HepG2 (cell line): ENCODE measurements around the gene SEC14L2. TPM values are rescaled to one million over a fixed set of nuclear protein-coding genes. Genes with fewer than 3 reads are reported as not detected.

ENCODE experiments used
- ATAC-seq: fragments of 200-7000 bp; cut with Tn5 transposase; 3 replicates; pipeline ENCODE4 v1.9.1; 2020; ENCODE audit warnings: mild to moderate bottlenecking, moderate library complexity
- BruUV-seq: library from RNA; stranded (reverse); fragments of 400-500 nt; replicated peaks from 2 replicates; lab custom pipeline; 2021; lab: Mats Ljungman, UMichigan
- CTCF ChIA-PET: fragments of 300-600 bp; formaldehyde crosslinking; extraction: SDS; loops from one replicate; lab custom pipeline; 2021; ENCODE audit warnings: low total read pairs, inconsistent platforms, low intra/inter-chr PET ratio; lab: Yijun Ruan, JAX
- POLR2A ChIA-PET: fragments of 350-600 bp; sonication (Branson Sonifier 250); formaldehyde crosslinking; loops from one replicate; lab custom pipeline; 2020; ENCODE audit warnings: antibody characterized with exemption, inconsistent platforms; lab: Yijun Ruan, JAX
- DNase-seq: peaks from one replicate; pipeline ENCODE4 v3.0.0-alpha.2; 2015; ENCODE audit warnings: low spot score
- FAIRE-seq: peaks from 3 replicates; lab custom pipeline; 2011; peaks lifted over from hg19 to GRCh38; lab: Jason Lieb, UNC
- H2AFZ ChIP-seq: one replicate; pipeline ENCODE4 v1.6.1; 2011; ENCODE audit warnings: low read length, inconsistent platforms
- H3K27ac ChIP-seq: fragments of 300-600 bp; 3 replicates; pipeline ENCODE4 v1.8.0; 2011; ENCODE audit warnings: mixed run types, mild to moderate bottlenecking, mixed read lengths, low read length, inconsistent platforms; ENCODE audit not compliant: insufficient read depth; ENCODE audit errors: extremely low read length
- H3K27me3 ChIP-seq, 2 experiments: fragments of 200-600 bp in 1 of 2; 2 replicates in 1 of 2; 3 replicates in 1 of 2; pipeline versions ENCODE4 v1.6.0 to v1.8.0; 2011; ENCODE audit warnings: low read length in 2 of 2, mild to moderate bottlenecking in 2 of 2, moderate library complexity in 2 of 2, inconsistent platforms in 1 of 2; ENCODE audit not compliant: insufficient read depth in 2 of 2, control insufficient read depth in 1 of 2
- H3K36me3 ChIP-seq, 2 experiments: fragments of 200-600 bp in 1 of 2; replicated peaks in 1 of 2; 2 replicates in 1 of 2; 3 replicates in 1 of 2; pipeline versions ENCODE4 v1.5.1 to v1.8.0; 2011; ENCODE audit warnings: low read length in 2 of 2, inconsistent platforms in 1 of 2; ENCODE audit not compliant: insufficient read depth in 2 of 2, control insufficient read depth in 1 of 2
- H3K4me1 ChIP-seq: 2 replicates; pipeline ENCODE4 v1.5.1; 2012; ENCODE audit warnings: low read length, inconsistent platforms; ENCODE audit not compliant: insufficient read depth
- H3K4me2 ChIP-seq: 2 replicates; pipeline ENCODE4 v1.6.0; 2011; ENCODE audit warnings: low read depth, low read length, inconsistent platforms
- H3K4me3 ChIP-seq, 3 experiments: fragments of 200-600 bp in 1 of 3; sonication (generic), shearing (Covaris generic) in 1 of 3; replicated peaks in 1 of 3; 2 replicates each; pipeline ENCODE4 v1.5.1; 2011 to 2016; ENCODE audit warnings: low read length in 3 of 3, inconsistent platforms in 2 of 3, low read depth in 2 of 3, mild to moderate bottlenecking in 2 of 3, control low read depth in 1 of 3, mixed read lengths in 1 of 3; ENCODE audit not compliant: insufficient read depth in 1 of 3
- H3K79me2 ChIP-seq: one replicate; pipeline ENCODE4 v1.6.1; 2011; ENCODE audit warnings: low read length, inconsistent platforms; ENCODE audit not compliant: insufficient read depth
- H3K9ac ChIP-seq: 2 replicates; pipeline ENCODE4 v1.6.0; 2011; ENCODE audit warnings: mild to moderate bottlenecking, low read depth, low read length, inconsistent platforms; ENCODE audit not compliant: insufficient read depth
- H3K9me3 ChIP-seq: 2 replicates; pipeline ENCODE4 v1.5.1; 2012; ENCODE audit warnings: mild to moderate bottlenecking, low read length
- H4K20me1 ChIP-seq: 2 replicates; pipeline ENCODE4 v1.6.0; 2011; ENCODE audit warnings: inconsistent platforms, mild to moderate bottlenecking, low read length, moderate library complexity; ENCODE audit not compliant: insufficient read depth
- CENPT ChIP-seq: sonication (generic); formaldehyde crosslinking; IDR thresholded peaks from 2 replicates; pipeline ENCODE4 v1.8.0; 2022; ENCODE audit warnings: low read depth, mild to moderate bottlenecking, moderate library complexity, missing genetic modification reagents
- FOXM1 ChIP-seq: sonication (generic); formaldehyde crosslinking; IDR thresholded peaks from 2 replicates; pipeline ENCODE4 v1.5.0; 2020; ENCODE audit warnings: missing genetic modification reagents
- HCFC1 ChIP-seq: fragments of 150-350 bp; IDR thresholded peaks from 2 replicates; pipeline ENCODE4 v1.6.1; 2014; ENCODE audit warnings: low read depth, low read length
- HIVEP1 ChIP-seq: sonication (generic); formaldehyde crosslinking; IDR thresholded peaks from 2 replicates; pipeline ENCODE4 v1.4.0; 2020; ENCODE audit warnings: mild to moderate bottlenecking, missing genetic modification reagents
- IRF9 ChIP-seq: sonication (generic); formaldehyde crosslinking; IDR thresholded peaks from 2 replicates; pipeline ENCODE4 v1.8.0; 2022; ENCODE audit warnings: missing genetic modification reagents, mild to moderate bottlenecking, borderline replicate concordance
- NR2F1 ChIP-seq, 2 experiments: fragments of 450-650 bp in 1 of 2; formaldehyde crosslinking in 1 of 2; IDR thresholded peaks; 2 replicates each; pipeline versions ENCODE4 v1.5.0 to v1.6.1; 2016 to 2020; ENCODE audit warnings: mild to moderate bottlenecking in 1 of 2, missing compliant biosample characterization in 1 of 2, missing genetic modification reagents in 1 of 2, moderate library complexity in 1 of 2
- ONECUT2 ChIP-seq: sonication (generic); formaldehyde crosslinking; IDR thresholded peaks from 2 replicates; pipeline ENCODE4 v1.4.0; 2020; ENCODE audit warnings: missing genetic modification reagents
- RBAK ChIP-seq: sonication (generic); formaldehyde crosslinking; IDR thresholded peaks from 2 replicates; pipeline ENCODE4 v1.5.1; 2020; ENCODE audit warnings: mild to moderate bottlenecking, missing genetic modification reagents
- RXRB ChIP-seq: IDR thresholded peaks from 2 replicates; pipeline ENCODE4 v1.6.1; 2016; ENCODE audit warnings: borderline replicate concordance, missing genetic modification reagents, missing compliant biosample characterization
- SIX1 ChIP-seq: sonication (generic); formaldehyde crosslinking; IDR thresholded peaks from 2 replicates; pipeline ENCODE4 v1.4.0; 2020; ENCODE audit warnings: missing genetic modification reagents, borderline replicate concordance
- SP5 ChIP-seq: IDR thresholded peaks from 2 replicates; pipeline ENCODE4 v1.6.1; 2016; ENCODE audit warnings: low read depth, borderline replicate concordance
- THAP11 ChIP-seq: IDR thresholded peaks from 2 replicates; pipeline ENCODE4 v1.6.1; 2016; ENCODE audit warnings: missing biosample characterization, missing genetic modification reagents
- THRA ChIP-seq: sonication (generic); formaldehyde crosslinking; IDR thresholded peaks from 2 replicates; pipeline ENCODE4 v1.4.0; 2020; ENCODE audit warnings: missing genetic modification reagents, borderline replicate concordance
- ZNF276 ChIP-seq: sonication (generic); formaldehyde crosslinking; IDR thresholded peaks from 2 replicates; pipeline ENCODE4 v1.4.0; 2020; ENCODE audit warnings: mild to moderate bottlenecking, low read depth, missing genetic modification reagents
- ZNF281 ChIP-seq: sonication (generic); formaldehyde crosslinking; IDR thresholded peaks from 2 replicates; pipeline ENCODE4 v1.4.0; 2020; ENCODE audit warnings: missing genetic modification reagents, borderline replicate concordance
- ZNF552 ChIP-seq: sonication (generic); formaldehyde crosslinking; IDR thresholded peaks from 2 replicates; pipeline ENCODE4 v1.9.0; 2022; ENCODE audit warnings: missing genetic modification reagents, mild to moderate bottlenecking, borderline replicate concordance
- ZNF674 ChIP-seq: sonication (generic); formaldehyde crosslinking; IDR thresholded peaks from 2 replicates; pipeline ENCODE4 v1.5.0; 2020; ENCODE audit warnings: low read depth, mild to moderate bottlenecking, missing genetic modification reagents
- ZNF766 ChIP-seq: sonication (generic); formaldehyde crosslinking; IDR thresholded peaks from 2 replicates; pipeline ENCODE4 v1.5.0; 2020; ENCODE audit warnings: missing genetic modification reagents, borderline replicate concordance
- WGBS: methylation state at CpG from one replicate; pipeline ENCODE4 v1.1.6; 2017; ENCODE audit warnings: low lambda C conversion rate; 5-methylcytosine and 5-hydroxymethylcytosine counted together
- in situ Hi-C: cut with HindIII; loops from 2 replicates; pipeline ENCODE4 v1.10.0; 2017; ENCODE audit warnings: low pct_unique_long_range_greater_than_20kb; ENCODE audit not compliant: extremely low pct_ligation_motif_present
- intact Hi-C: fragments of 100-400 bp; cut with micrococcal nuclease; formaldehyde crosslinking; loops from one replicate; pipeline ENCODE4 v1.10.0; 2022; ENCODE audit not compliant: unreplicated experiment
- polyA plus RNA-seq, 8 experiments: library from polyadenylated mRNA; depleted of rRNA in 3 of 8; stranded (reverse) in 7 of 8; unstranded in 1 of 8; fragments of >200 nt; fragmentation: Illumina TruSeq in 4 of 8; extraction: Trizol in 4 of 8; gene quantifications; 2 replicates each; pipeline versions ENCODE4 v1.2.1 to v1.2.3, GENCODE V29; 2011 to 2016; ENCODE audit warnings: low read depth in 4 of 8, missing spikeins in 1 of 8, mixed read lengths in 1 of 8; ENCODE audit not compliant: insufficient read depth in 1 of 8
- total RNA-seq, 5 experiments: library from RNA; depleted of rRNA; stranded (reverse); fragments of >200 nt; fragmentation: Illumina TruSeq; extraction: Trizol; gene quantifications; 2 replicates each; pipeline ENCODE4 v1.2.3, GENCODE V29; 2016; ENCODE audit warnings: low read depth in 1 of 5

SEC14L2 gene
- total and polyA plus RNA-seq, 2 of the 13 experiments (the other 11 are each of a cell fraction or from before 2014, with no cell fraction given) = 4.1 to 5.1 TPM

GRCh38 chr22:30455075-30455840 is 58.4 kb downstream of the SEC14L2 start:
- Histone ChIP-seq H3K9ac (no peak overlapping the region), H3K4me3 (no peak overlapping the region), H3K36me3 (no peaks in the 10 kb centered on the region), H3K27ac (no peak overlapping the region), H2AFZ (no peak overlapping the region), H3K4me2 (no peak overlapping the region), H3K27me3 (peaks cover 0 to 4% of the 10 kb centered on the region in 2 experiments; a peak in 1 of 5 replicates), H3K4me1 (no peaks in the 10 kb centered on the region), H3K9me3 (no peaks in the 10 kb centered on the region), H3K79me2 (no peaks in the 10 kb centered on the region), H4K20me1 (no peaks in the 10 kb centered on the region)
- CTCF ChIA-PET = no interaction called here
- TF ChIP-seq IRF9 (CRISPR knock-in tag) (no peak), ONECUT2 (CRISPR knock-in tag) (no peak), FOXM1 (no peak), ZNF766 (CRISPR knock-in tag) (no peak), HCFC1 (no peak), RBAK (CRISPR knock-in tag) (no peak), HIVEP1 (CRISPR knock-in tag) (no peak), RXRB (CRISPR knock-in tag) (no peak), ZNF281 (no peak), ZNF674 (CRISPR knock-in tag) (no peak), NR2F1 (CRISPR knock-in tag; IDR thresholded peaks at IDR 0.05) (no peak), ZNF552 (CRISPR knock-in tag) (no peak), THRA (CRISPR knock-in tag) (no peak), SIX1 (no peak), ZNF276 (no peak), SP5 (CRISPR knock-in tag) (no peak), CENPT (no peak), THAP11 (no peak)
- POLR2A ChIA-PET = no interaction called here
- intact Hi-C loops = no loop called here
- in situ Hi-C loops = no loop called here
- no peak for DNase-seq
- WGBS = 65% methylated on average over 8 of the region's 8 CpGs
- no TSS peak for BruUV-seq
- no peak for FAIRE-seq
- no peak for ATAC-seq
